Activated T-cell treated with anti-CD3 and anti-CD28 coated beads for 48 hours (primary cell): Measurements from ENCODE around the gene EPS15.
"Not testable (repeated sequence)": the region's sequence is repeated elsewhere in the genome, so short reads cannot be mapped to it uniquely, and the experiment has no call there.

Experiments
- DNase-seq: peaks from one replicate; pipeline ENCODE4 v3.0.0-alpha.2; 2020; ENCODE audit warnings: low read depth

The EPS15 gene

DNA sequence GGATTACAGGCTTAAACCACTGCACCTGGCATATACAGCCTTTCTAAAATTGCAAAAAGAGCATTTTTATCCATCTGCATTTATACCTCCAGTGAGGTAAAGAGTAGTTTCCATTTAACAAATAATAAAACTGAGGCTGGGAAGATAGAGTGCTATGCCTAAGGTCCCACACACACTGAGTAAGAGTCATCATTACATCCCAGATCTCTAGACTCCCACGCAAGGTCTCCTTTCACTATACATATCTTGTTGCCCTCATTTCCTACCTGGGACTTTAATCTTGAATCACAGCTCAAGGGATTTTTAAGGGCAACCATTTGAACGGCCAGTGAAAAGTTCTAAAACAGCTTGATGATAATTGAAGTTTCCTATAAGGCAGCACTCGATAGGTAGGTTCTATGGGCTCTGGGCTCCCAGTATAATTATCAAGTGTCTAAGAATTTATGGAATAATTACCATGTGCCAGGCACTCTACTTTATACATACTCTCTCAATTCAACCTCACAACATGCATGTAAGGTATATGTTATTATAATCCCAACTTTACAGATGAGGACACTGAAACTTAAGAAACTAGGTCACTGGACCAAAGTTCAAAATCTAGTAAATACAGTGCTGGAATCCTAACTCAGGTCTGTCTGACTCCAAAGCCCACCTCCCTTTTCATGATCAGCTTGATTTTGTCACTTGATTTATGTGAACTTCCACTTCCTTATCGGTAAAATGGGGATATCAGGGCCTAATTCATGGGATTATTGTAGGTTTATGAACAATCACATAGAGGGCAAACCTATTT lies 23.3 kb upstream of the EPS15 start:
- no peak for DNase-seq

DNA sequence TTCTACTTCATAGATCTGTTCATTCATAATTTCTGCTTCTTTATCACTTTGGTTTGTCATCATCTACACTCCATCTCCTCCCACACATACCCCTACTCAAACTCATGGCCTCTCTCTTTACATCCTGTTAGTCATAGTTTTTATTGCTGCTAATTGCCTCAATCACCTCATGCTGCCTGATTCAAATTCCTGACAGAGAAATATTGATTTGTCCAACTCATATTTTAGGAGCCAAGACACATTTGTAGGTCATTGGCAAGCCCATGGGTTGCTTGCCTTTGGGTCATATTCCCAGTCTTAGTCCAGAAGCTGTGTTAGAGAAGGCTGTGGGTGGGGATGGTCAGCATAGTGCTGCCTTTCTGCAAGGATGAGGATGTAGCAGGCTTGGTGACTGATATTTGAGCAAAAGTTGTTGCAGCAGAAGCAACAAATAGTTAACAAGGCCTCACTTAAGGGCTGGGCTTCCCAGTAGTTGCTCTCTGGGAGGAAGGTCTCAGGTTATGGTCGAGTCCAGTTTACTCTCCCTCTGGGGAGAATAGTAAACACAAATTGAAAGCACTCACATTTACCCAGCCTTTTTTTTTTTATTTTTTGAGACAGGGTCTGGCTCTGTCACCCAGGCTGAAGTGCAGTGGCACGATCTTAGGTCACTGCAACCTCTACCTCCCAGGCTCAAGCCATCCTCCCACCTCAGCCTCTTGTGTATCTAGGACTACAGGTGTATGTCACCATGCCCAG lies 22.4 kb upstream of the EPS15 start:
- DNase-seq: no peak

DNA sequence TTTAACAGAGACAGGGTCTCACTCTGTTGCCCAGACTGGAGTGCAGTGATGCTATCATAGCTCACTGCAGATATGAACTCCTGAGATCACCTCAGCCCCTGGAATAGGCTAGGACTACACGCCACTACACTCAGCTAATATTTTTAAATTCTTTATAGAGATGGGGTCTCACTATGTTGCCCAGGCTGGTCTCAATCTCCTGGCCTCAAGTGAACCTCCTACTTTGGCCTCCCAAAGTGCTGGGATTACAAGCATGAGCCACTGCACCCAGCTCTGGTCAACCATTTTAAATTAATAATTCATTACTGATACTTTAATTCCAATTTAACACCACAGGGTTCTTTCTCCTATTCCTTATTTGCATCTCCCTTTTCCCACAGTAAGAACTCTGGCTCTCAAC lies 18.5 kb upstream of the EPS15 start:
- DNase-seq: no peak

DNA sequence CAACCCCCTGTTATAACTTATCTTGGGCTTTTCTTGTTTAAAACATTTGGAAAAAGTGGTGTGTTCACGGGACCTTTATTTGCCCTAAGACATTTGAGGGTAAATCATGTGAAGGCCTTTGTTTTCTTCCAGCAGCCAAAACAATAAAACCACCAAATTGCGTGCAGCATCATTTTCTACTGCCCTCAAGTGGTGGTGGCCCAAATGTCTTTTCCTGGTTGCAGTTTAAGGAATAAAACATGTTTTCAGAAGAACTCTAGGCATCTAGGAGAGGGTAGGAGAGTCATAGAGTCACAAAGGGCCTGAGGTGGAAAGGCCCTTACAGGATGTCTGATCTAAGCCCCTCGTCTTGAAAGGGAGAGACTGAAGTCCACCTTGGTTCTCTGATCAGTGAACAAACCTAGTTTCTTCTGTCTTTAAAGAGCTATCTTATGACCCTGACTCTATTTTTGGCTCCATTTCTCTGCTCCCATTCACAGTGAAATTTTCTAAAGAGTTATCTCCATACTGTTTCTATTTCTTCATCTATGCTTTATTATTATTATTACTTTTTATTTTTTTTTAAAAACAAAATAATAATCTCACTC lies 16.0 kb upstream of the EPS15 start:
- no peak for DNase-seq

DNA sequence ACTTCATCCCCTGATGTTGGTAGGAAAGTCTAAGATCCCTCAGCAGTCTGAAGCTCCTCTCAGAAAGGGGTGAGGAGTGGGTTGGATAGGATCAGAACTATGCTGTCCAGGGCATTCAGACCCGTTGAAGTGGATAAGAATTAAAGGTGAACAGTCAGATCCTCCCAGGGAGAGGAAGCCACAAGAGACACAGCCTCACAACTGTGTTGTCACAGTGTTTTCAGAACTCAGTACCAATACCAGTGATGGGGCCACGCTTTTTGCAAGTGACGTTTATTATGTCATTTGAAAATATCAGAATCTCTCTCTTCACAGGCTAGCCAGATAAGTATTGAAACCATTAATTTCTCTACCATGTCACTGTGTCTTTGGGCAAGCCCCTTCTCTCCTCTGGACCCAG lies 15.4 kb upstream of the EPS15 start:
- no peak for DNase-seq

DNA sequence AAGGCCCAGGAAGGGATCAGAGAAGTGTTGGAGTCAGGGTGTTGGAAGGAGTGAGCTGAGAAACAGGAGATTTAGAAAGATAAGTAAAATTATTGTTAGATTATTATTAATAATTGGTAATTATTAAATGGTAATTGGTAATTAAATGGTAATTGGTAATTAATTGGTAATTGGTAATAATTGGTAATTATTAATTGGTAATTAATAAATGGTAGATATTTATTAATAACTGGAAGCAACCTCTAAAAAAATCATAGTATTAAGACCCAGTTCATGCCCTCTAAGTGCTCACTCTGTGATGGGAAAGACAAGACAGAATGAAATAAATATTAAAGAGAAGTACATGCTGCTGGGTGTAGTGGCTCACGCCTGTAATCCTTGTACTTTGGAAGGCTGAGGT lies 13.8 kb upstream of the EPS15 start:
- DNase-seq: no peak

DNA sequence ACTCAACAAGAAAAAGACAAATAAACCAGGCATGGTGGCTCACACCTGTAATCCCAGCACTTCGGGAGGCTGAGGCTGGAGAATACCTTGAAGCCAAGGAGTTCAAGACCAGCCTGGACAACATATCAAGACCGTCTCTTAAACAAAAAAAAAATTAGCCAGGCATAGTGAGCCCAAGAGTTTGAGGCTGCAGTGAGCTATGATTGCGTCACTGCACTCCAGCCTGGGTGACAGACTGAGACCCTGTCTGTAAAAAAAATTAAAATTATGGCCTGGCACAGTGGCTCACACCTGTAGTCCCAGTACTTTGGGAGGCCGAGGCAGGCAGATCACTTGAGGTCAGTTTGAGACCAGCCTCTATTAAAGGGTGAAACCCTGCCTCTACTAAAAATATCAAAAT lies 11.4 kb upstream of the EPS15 start:
- not testable (repeated sequence) for DNase-seq

DNA sequence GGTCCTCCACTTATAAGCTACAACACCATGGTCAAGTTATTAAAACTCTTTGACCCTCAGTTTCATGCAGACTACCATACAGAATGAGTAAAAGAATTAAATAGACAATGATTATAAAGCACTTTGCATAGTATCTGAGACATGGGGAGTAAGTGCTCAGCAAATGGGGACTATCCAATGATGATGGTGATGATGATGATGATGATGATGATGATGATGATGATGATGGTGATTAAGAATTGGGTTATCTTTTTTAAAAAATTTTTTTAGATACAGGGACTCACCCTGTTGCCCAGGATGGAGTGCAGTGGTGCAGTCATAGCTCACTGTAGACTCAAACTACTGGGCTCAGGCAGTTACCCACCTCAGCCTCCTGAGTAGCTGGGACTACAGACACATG lies 8.1 kb upstream of the EPS15 start:
- DNase-seq: no peak

DNA sequence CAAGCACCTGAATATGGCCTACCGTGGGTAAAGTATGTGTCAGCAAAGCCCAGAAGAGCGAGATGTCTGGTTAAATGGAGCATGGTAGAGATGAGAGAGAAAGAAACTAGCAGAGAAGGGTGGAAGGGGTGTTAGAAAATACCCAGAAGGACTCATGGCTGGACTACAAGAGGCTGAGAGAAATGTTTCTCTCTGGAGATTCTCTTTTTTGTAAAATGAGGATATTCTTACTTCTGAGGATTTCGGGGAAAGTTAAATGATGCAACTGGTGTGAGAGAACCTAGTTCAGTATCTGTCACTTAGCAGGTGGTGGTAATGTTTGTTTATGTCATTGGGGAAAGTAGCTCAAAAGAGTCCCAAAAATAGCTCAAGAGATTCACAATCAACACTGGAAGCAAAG lies 7.2 kb upstream of the EPS15 start:
- no peak for DNase-seq

DNA sequence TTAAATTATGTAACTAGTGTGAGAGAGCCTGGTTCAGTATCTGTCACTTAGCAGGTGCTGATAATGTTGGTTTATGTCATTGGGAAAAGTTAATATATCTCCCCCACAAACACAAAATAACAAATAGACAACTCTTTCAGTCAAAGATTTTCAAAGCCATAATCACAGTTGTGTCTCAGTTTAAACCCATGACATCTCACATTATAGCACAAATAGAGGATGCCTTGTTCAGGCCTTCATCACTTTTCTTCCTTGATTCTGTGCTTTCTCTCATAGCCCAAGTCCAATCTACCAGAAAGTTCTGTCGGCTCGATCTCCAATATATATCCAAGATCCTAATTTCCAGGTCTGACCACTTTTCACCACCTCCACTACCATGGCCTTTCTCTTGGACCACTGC lies 6.2 kb upstream of the EPS15 start:
- no peak for DNase-seq

DNA sequence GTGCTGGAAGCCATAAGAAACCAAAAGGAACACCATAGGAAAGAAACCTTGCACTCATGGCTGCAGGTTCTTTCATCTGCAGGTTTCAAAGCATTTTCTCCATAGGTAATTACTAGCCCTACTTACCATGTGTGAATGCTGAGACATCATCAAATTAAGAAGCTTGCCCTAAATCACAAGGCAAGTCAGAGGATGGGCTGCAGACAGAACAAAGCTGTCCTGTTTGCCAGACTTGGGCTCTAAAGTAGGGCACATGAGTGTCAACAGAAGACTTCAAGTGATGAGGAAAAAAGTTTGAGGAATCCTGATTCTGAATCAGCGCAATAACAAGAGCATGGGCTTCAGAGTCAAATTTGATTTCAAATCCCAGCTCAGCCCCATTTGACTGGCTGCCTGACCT lies 5.8 kb upstream of the EPS15 start:
- no peak for DNase-seq

DNA sequence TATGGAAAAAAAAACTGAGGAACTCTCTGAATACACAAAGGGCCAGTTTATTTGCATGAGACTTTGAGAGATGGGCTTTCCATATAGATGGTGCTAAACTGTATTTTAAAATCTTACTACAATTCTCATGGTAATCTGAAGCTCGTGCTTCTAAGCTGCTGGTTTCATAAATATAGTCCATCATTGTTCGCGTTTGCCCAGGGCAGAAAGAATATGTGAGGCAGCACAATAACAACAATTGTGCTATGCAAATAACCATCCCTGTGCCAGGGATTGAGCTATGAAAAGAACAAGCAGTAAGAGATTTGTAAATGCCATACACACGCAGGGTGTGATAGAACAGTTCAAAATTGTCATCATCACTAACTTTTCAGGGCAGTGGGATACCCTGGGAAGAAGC lies 4.9 kb upstream of the EPS15 start:
- DNase-seq: no peak

DNA sequence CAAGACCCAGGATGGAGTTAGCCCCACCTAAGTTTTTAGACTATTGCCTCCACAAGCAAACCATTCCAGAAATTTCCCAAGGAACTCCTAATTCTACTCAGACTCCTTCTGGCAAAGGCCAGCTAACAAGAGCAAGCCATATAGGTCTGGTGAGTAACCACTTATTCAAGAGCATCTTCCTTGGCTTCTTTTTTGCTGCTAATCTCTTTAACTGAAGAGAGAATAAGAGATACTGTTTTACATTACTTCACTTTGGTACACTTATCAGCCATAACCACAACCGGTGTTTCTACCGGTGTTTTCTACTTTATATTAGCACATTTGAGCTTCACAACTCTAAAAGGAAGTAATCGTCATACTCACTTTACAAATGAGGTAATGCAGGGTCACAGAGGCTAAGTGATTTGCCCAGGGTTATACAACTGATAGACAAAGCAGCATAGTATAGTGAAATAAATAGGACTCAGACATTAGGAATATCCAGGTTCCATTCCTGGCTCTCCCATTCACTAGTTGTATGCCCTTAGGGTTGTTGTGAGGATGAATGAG lies 1.7 kb upstream of the EPS15 start:
- DNase-seq: no peak

DNA sequence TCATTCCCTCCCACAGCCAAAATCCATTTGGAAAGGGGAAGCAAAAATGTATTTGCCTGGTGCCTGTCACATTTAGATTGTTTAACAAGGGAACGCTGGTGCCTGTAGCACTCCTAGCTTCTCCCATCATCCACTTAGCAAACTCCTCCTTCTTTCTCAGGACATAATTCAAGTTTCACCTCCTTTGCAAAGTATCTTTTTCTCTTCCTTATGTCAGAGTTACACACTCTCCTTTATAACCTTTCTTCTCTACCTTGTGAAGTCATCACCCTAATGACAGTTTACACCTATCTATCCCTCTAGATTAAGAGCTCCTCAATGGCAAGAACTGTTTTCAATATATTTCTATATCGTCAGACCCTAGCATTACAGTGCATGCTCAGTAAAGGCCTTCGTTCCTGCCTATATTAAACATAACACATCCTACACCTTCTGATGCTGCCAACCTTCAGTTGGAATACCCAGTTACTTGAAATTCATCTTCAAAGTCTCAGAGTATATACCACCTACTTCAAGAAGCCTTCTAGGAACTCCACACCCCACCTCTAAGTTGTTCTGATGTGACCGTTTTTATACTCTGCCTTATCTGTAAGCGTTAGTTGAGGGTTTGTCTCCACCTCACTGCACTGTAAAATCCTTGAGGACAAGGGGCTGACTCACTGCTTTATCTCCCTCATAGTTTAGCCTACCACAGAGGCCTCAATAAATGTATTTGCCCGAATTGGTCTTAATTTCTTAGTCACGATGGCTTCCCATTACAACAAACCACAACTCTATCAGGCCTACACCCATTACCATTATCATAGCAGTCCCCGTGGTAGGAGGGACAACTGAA lies 1.0 kb upstream of the EPS15 start:
- no peak for DNase-seq

DNA sequence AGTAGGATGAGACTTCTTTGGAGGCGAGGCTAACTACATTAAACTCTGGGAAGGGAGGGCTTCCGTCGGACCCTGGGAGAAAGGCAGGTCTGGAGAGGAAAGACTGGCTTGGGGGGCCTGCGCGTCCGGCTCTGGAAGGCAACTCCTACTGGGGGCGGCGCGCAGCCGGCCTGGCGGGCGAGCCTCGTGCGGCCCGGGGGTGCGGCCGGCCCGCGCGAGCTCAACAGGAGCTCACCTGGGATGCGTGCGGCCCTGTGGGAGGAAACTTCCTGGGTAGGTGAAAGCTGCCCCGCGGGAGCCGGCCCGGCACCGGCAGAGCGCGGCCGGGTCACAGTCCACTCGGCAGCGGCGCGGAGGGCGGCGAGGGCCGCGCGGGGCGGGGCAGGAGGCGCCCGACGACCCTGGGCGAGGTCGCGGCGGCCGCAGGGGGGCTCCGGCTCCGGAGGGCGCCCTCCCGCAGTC lies 449 bp downstream of the EPS15 start:
- peak; percentile 47 for DNase-seq

DNA sequence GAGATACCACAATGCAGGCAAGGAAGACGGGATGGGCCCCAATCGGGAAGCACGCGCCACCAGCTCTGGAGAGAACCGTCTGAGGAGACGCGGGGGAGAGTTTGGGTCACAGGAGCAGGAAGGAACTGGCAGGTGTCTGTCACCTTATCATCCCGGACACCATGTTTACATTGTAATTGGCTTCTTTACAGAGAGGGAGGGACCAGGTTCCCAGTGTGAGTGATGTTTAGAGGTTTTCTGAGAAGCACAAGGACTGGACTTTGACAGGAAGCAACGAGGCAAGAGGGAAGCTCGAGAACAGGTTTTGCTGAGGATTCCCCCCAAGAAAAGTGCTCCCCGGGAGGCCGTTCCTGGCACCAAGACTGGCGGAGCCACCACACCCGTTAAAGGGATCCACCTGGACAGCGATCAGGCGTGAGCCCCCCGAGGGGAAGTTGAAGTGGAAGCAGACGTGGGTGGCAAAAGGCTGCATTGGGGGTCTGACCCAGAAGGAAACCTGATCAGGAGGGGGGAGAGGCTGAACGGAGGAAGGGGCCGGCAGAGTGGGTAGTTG lies 957 bp downstream of the EPS15 start:
- DNase-seq: no peak

DNA sequence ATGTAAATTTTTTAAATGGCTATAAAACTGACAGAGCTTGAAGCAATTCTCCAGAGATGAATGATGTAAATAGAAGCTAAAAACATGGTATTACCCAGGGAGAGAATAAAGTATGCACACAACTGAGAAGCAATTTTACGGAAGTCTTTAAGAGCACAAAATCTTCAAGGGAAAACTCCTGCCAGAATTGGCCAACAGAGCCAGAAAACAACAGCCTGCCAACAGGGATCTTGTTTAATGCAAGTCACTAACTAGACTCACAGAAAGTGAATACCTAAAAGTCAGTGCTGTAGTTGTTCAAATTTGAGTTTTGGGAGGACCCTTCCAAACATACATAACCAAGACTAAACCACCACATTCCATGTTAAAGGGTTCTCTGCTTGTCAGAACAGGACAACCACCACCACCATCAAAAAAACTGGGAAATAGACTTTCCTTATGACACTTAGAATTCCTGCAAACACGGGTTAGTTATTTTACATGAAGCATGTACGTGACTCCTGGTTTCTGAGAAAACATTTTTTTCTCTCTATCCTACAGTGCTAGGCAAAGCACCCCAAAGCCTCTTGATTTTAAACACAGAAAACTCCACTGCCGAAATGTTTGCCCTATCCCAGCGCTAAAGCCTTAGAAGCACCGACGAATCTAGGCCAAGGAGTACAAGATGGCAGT lies 1.6 kb downstream of the EPS15 start:
- no peak for DNase-seq

DNA sequence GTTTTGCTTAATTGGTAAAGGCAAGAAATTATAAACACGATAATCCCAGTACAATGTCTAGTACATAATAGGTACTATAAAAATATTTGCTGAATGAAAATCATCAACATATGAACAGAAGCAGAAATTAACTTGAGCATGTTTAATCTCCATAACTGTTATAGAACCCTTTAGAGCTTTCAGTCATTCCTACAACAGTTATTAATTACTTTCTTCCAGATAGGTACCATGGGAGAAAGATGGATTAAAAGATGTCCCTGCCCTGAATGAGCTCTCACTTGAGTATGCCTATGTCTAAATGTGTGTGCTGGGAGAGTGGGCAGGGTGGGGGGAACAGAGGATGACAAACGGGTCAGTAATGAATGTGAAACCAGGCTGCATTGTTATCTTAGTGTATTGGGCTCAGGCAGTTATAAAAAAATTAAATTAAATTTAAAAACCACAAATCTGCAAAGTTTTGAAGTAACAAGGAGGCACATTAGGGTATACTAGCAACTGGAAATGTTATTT lies 2.4 kb downstream of the EPS15 start:
- DNase-seq: no peak

DNA sequence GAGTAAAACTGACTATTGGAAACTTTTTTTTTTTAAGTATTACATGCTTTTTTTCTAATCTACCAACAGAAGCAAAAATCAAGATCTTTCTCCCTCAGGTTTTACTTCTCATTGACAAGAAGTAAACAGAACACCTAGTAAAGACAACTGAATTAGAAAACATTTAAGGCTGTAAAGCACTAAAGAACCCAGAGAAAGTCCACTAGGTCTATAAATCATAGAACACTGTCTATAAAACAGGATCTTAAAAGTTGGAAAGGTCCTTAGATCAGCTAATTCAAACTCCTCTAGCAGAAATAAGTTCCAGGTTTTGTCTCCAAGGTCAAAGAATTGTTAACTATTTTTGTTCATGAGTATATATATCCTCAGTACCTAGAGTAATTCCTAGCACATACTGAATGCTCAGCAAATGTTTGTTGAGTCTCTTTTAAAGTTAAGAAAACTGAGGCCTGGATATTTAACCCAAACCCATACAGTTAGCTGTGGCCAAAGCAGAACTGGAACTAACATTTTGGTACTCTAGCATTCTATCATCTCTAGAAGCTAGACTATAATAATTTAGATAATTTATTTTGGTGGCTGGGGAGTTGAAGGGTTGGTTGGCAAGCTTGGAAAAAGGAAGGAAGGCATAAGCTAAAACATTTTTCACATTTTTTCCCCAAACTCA lies 3.0 kb downstream of the EPS15 start:
- no peak for DNase-seq

DNA sequence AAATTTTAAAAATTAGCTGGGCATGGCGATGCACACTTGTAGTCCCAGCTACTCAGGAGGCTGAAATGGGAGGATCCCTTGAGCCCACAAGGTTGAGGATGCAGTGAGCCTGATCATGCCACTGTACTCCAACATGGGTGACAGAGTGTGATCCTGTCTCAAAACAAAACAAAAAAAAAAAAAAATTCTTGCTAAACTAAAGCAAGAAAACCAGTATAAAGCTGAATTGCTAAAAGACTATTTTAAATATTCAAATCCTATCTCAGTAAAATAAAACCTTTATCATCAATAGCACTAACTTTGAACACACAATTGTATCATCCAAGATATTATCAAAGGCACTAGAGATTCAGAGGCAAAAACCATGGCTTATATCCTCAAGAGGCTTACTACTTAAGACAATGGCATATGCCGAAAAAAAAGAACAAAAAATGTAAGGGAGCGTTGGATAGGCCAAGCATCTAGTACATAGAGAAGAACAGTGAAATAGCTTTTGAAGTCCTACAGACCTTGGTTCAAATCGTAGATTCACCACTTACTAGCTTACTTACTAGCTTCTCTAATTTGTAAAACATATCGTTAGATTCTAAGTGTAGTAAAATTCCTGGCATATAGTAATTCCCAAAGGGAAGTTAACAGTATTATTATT lies 3.6 kb downstream of the EPS15 start:
- DNase-seq: no peak
